Measurements from ENCODE around the gene SELENOW.

DNA sequence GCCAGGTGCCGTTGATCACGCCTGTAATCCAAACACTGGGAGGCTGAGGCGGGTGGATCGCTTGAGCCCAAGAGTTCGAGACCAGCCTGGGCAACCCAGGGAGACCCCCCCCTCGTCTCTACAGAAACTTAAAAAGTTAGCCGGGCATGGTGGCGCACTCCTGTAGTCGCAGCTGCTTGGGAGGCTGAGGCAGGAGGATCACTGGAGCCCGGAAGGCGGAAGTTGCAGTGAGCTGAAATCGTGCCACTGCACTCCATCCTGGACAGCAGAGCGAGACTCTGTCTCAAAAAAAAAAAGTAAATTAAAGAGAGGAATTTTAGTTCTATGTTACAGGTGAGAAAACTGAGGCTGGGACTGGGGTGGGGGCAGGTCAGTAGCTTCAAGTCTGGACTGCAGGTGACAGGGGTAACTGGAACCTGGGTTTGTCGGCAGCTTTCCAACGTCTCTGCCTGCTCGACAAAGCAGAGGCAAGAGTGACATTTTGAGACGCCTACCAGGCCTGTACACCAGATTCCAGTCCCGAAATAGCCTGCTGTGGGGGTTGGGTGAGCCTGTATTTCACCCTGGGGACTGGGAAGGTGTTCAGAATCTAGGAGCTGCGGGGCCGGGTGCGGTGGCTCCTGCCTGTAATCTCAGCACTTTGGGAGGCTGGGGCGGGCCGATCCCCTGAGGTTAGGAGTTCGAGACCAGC, 1.2 kb downstream of the SELENOW start:
- TF ChIP-seq CTCF (IDR thresholded peaks at IDR 0.05) (no peak), POLR2A (IDR thresholded peaks at IDR 0.05) (no peak)

Measured in lower leg skin (tissue), 3 donors.